Uterus (tissue), 4 donors: ENCODE results near the gene UGT1A7. TPM values are rescaled to one million over a fixed set of nuclear protein-coding genes. Genes with fewer than 3 reads are reported as not detected.
"Not testable (repeated sequence)": the region's sequence is repeated elsewhere in the genome, so short reads cannot be mapped to it uniquely, and the experiment has no call there.

ENCODE experiments used
- DNase-seq, 2 donors: peaks; one replicate each; pipeline ENCODE4 v3.0.0-alpha.2; 2019 to 2020
- H3K27ac ChIP-seq, 2 donors: fragments of 200-600 bp; sonication (generic); 1 replicate in 1 of 2; 2 replicates in 1 of 2; pipeline ENCODE4 v1.5.1; 2016 to 2018
- H3K27me3 ChIP-seq, 2 donors: fragments of 200-600 bp; sonication (generic); one replicate each; pipeline ENCODE4 v1.5.1; 2018 to 2019; ENCODE audit warnings: control low read depth in 1 of 2
- H3K36me3 ChIP-seq, 2 donors: fragments of 200-600 bp; sonication (generic); one replicate each; pipeline ENCODE4 v1.5.1; 2019; ENCODE audit warnings: control low read depth in 1 of 2
- H3K4me1 ChIP-seq, 2 donors: fragments of 200-600 bp; sonication (generic); one replicate each; pipeline ENCODE4 v1.5.1; 2018 to 2019; ENCODE audit warnings: control low read depth in 1 of 2
- H3K4me3 ChIP-seq, 2 donors: fragments of 200-600 bp; sonication (generic); 1 replicate in 1 of 2; 2 replicates in 1 of 2; pipeline ENCODE4 v1.5.1; 2018 to 2019; ENCODE audit warnings: mild to moderate bottlenecking in 1 of 2
- H3K9me3 ChIP-seq, 2 donors: fragments of 200-600 bp; sonication (generic); one replicate each; pipeline ENCODE4 v1.5.1; 2019; ENCODE audit warnings: control low read depth in 1 of 2
- CTCF ChIP-seq, 4 experiments: fragments of 200-600 bp in 2 of 4; fragments of 450-650 bp in 2 of 4; sonication (generic) in 2 of 4; IDR thresholded peaks; one replicate each; pipeline ENCODE4 v1.5.1; 2016 to 2019; ENCODE audit warnings: antibody characterized with exemption in 4 of 4, mild to moderate bottlenecking in 2 of 4, moderate library complexity in 1 of 4
- POLR2A ChIP-seq, 2 donors: fragments of 450-650 bp; IDR thresholded peaks; one replicate each; pipeline ENCODE4 v1.6.1; 2016; ENCODE audit warnings: antibody characterized with exemption in 2 of 2, mild to moderate bottlenecking in 1 of 2, moderate library complexity in 1 of 2
- intact Hi-C: fragments of 100-400 bp; cut with DNase I; formaldehyde crosslinking; loops from one replicate; pipeline ENCODE4 v1.15.1; 2023; ENCODE audit warnings: low total_unique reads
- total RNA-seq, 4 donors: library from RNA; depleted of rRNA in 3 of 4; stranded (reverse); fragments of >200 nt in 3 of 4; gene quantifications; one replicate each; pipeline versions ENCODE4 v1.1.0 to v1.2.4, GENCODE V29; 2014 to 2023
- donor health status: DM: yes; HTN: yes; CAD: no.

UGT1A7 gene
- total RNA-seq, 4 donors from 2014 or later, result 0.29 TPM; not detected in 3

GRCh38 chr2:233651430-233651829 is 30.3 kb upstream of the UGT1A7 start:
- H3K36me3 ChIP-seq, result no peaks in the 10 kb centered on the region
- intact Hi-C loops, result no loop called here
- no peak overlapping the region for H3K4me3 ChIP-seq
- H3K27me3 ChIP-seq, result no peaks in the 10 kb centered on the region
- no peaks in the 10 kb centered on the region for H3K4me1 ChIP-seq
- no peaks in the 10 kb centered on the region for H3K9me3 ChIP-seq
- no peak overlapping the region for H3K27ac ChIP-seq
- TF ChIP-seq POLR2A (IDR thresholded peaks at IDR 0.05), result no peak
- no peak for TF ChIP-seq CTCF (IDR thresholded peaks at IDR 0.05)
- DNase-seq, result no peak

GRCh38 chr2:233654501-233654900 is 27.2 kb upstream of the UGT1A7 start:
- intact Hi-C loops, result no loop called here
- TF ChIP-seq CTCF (IDR thresholded peaks at IDR 0.05) (no peak), POLR2A (IDR thresholded peaks at IDR 0.05) (no peak)

GRCh38 chr2:233655043-233655442 is 26.7 kb upstream of the UGT1A7 start:
- DNase-seq, result no peak
- no peak overlapping the region for H3K4me3 ChIP-seq
- no peaks in the 10 kb centered on the region for H3K36me3 ChIP-seq
- H3K27me3 ChIP-seq, result no peaks in the 10 kb centered on the region
- intact Hi-C loops, result no loop called here
- no peak for TF ChIP-seq CTCF (IDR thresholded peaks at IDR 0.05)
- no peak for TF ChIP-seq POLR2A (IDR thresholded peaks at IDR 0.05)
- no peak overlapping the region for H3K27ac ChIP-seq
- no peaks in the 10 kb centered on the region for H3K9me3 ChIP-seq
- H3K4me1 ChIP-seq, result no peaks in the 10 kb centered on the region

More at GRCh38 chr2:233654501-233654900, 27.2 kb upstream of the UGT1A7 start:
- Histone ChIP-seq H3K4me3 (no peak overlapping the region), H3K4me1 (no peaks in the 10 kb centered on the region), H3K9me3 (no peaks in the 10 kb centered on the region), H3K27ac (no peak overlapping the region), H3K36me3 (no peaks in the 10 kb centered on the region), H3K27me3 (no peaks in the 10 kb centered on the region)
- no peak for DNase-seq

- H3K4me1 ChIP-seq, DNase-seq, H3K9me3 ChIP-seq, H3K27me3 ChIP-seq, H3K4me3 ChIP-seq, H3K36me3 ChIP-seq, intact Hi-C loops, H3K27ac ChIP-seq: not testable (repeated sequence)
Measured at GRCh38 chr2:233655943-233656342, 25.8 kb upstream of the UGT1A7 start.

- no peak for TF ChIP-seq CTCF (IDR thresholded peaks at IDR 0.05)
- TF ChIP-seq POLR2A (IDR thresholded peaks at IDR 0.05), result no peak
Measured at GRCh38 chr2:233656443-233656842, 25.3 kb upstream of the UGT1A7 start.

GRCh38 chr2:233658610-233659009 is 23.1 kb upstream of the UGT1A7 start:
- no peaks in the 10 kb centered on the region for H3K36me3 ChIP-seq
- TF ChIP-seq CTCF (IDR thresholded peaks at IDR 0.05) (no peak), POLR2A (IDR thresholded peaks at IDR 0.05) (no peak)
- H3K27ac ChIP-seq, result no peak overlapping the region
- no peak overlapping the region for H3K4me3 ChIP-seq
- H3K9me3 ChIP-seq, result no peaks in the 10 kb centered on the region
- no peaks in the 10 kb centered on the region for H3K27me3 ChIP-seq
- H3K4me1 ChIP-seq, result no peaks in the 10 kb centered on the region
- no peak for DNase-seq
- intact Hi-C loops, result no loop called here

More at GRCh38 chr2:233656443-233656842, 25.3 kb upstream of the UGT1A7 start:
- Histone ChIP-seq H3K9me3 (no peaks in the 10 kb centered on the region), H3K36me3 (no peaks in the 10 kb centered on the region), H3K4me3 (no peak overlapping the region), H3K4me1 (no peaks in the 10 kb centered on the region), H3K27ac (no peak overlapping the region), H3K27me3 (no peaks in the 10 kb centered on the region)
- no peak for DNase-seq
- intact Hi-C loops, result no loop called here
